Neural cell (in vitro differentiated cells): ENCODE results near the gene CCDC9B. TPM values are rescaled to one million over a fixed set of nuclear protein-coding genes. Genes with fewer than 3 reads are reported as not detected.

Source experiments
- H2AFZ ChIP-seq: fragments of 200-600, 300-800 bp; sonication (generic), shearing (Covaris generic); 2 replicates; pipeline ENCODE4 v1.6.0; 2014; ENCODE audit warnings: low read depth, mild to moderate bottlenecking, antibody characterized with exemption, low read length, moderate library complexity
- H3F3A ChIP-seq: fragments of 200-600 bp; shearing (Covaris generic); 2 replicates; pipeline ENCODE4 v1.6.1; 2016; ENCODE audit warnings: mild to moderate bottlenecking, moderate library complexity, mixed read lengths, antibody characterized with exemption, low read length; ENCODE audit not compliant: insufficient read depth, poor library complexity, severe bottlenecking
- H3K27ac ChIP-seq: fragments of 200-600, 300-800 bp; sonication (generic), shearing (Covaris generic); 2 replicates; pipeline ENCODE4 v1.5.1; 2014; ENCODE audit warnings: mild to moderate bottlenecking, low read length, moderate library complexity
- H3K27me3 ChIP-seq: fragments of 300-800, 200-600 bp; sonication (generic), shearing (Covaris generic); 2 replicates; pipeline ENCODE4 v1.6.0; 2014; ENCODE audit warnings: mild to moderate bottlenecking, low read depth, low read length, moderate library complexity; ENCODE audit not compliant: insufficient read depth
- H3K36me3 ChIP-seq: fragments of 300-800, 200-600 bp; sonication (generic), shearing (Covaris generic); 2 replicates; pipeline ENCODE4 v1.5.1; 2014; ENCODE audit warnings: mild to moderate bottlenecking, antibody characterized with exemption, low read length, moderate library complexity; ENCODE audit not compliant: insufficient read depth
- H3K4me2 ChIP-seq: fragments of 300-800, 200-600 bp; sonication (generic), shearing (Covaris generic); 2 replicates; pipeline ENCODE4 v1.6.0; 2014; ENCODE audit warnings: mild to moderate bottlenecking, low read length
- H3K4me3 ChIP-seq: fragments of 300-800, 200-600 bp; sonication (generic), shearing (Covaris generic); 2 replicates; pipeline ENCODE4 v1.5.1; 2014; ENCODE audit warnings: mild to moderate bottlenecking, low read length, moderate library complexity
- H3K79me2 ChIP-seq: fragments of 200-600 bp; shearing (Covaris generic); replicated peaks from 2 replicates; pipeline ENCODE4 v1.6.0; 2014; ENCODE audit warnings: mild to moderate bottlenecking, low read length, moderate library complexity; ENCODE audit not compliant: insufficient read depth
- H3K9ac ChIP-seq: fragments of 300-800, 200-600 bp; sonication (generic), shearing (Covaris generic); 2 replicates; pipeline ENCODE4 v1.6.1; 2016; ENCODE audit warnings: mild to moderate bottlenecking, low read length, mixed read lengths
- H3K9me2 ChIP-seq: fragments of 200-600 bp; shearing (Covaris generic); 2 replicates; pipeline ENCODE4 v1.6.1; 2016; ENCODE audit warnings: mild to moderate bottlenecking, low read length, mixed read lengths; ENCODE audit not compliant: insufficient read depth
- H3K9me3 ChIP-seq: fragments of 200-600, 300-800 bp; sonication (generic), shearing (Covaris generic); 2 replicates; pipeline ENCODE4 v1.6.1; 2016; ENCODE audit warnings: mild to moderate bottlenecking, mixed run types, low read length, moderate library complexity, mixed read lengths
- H4K20me1 ChIP-seq: fragments of 200-600 bp; shearing (Covaris generic); 2 replicates; pipeline ENCODE4 v1.6.1; 2016; ENCODE audit warnings: mild to moderate bottlenecking, mixed run types; ENCODE audit not compliant: insufficient read depth
- CTCF ChIP-seq: fragments of 450-650 bp; IDR thresholded peaks from 2 replicates; pipeline ENCODE4 v1.5.1; 2014; ENCODE audit warnings: antibody characterized with exemption, mild to moderate bottlenecking, moderate library complexity; ENCODE audit not compliant: poor library complexity, severe bottlenecking
- EP300 ChIP-seq: fragments of 450-650 bp; conservative IDR thresholded peaks from 2 replicates; pipeline ENCODE4 v1.6.1; 2014; ENCODE audit warnings: antibody characterized with exemption, mild to moderate bottlenecking, moderate library complexity; ENCODE audit not compliant: poor library complexity, severe bottlenecking
- EZH2 ChIP-seq: fragments of 200-600, 300-800 bp; shearing (Covaris generic), sonication (generic); IDR thresholded peaks from 2 replicates; pipeline ENCODE4 v1.6.1; 2014; ENCODE audit warnings: antibody characterized with exemption, low read length, borderline replicate concordance, mild to moderate bottlenecking; ENCODE audit not compliant: insufficient read depth, poor library complexity, severe bottlenecking
- MXI1 ChIP-seq: fragments of 450-650 bp; conservative IDR thresholded peaks from 2 replicates; pipeline ENCODE4 v1.6.1; 2014; ENCODE audit warnings: antibody characterized with exemption, mild to moderate bottlenecking; ENCODE audit not compliant: poor library complexity, severe bottlenecking
- POLR2AphosphoS5 ChIP-seq: IDR thresholded peaks from 2 replicates; pipeline ENCODE4 v1.6.1; 2012
- RAD21 ChIP-seq: fragments of 450-650 bp; conservative IDR thresholded peaks from 2 replicates; pipeline ENCODE4 v1.6.1; 2014; ENCODE audit warnings: antibody characterized with exemption, mild to moderate bottlenecking, moderate library complexity
- REST ChIP-seq: IDR thresholded peaks from 2 replicates; pipeline ENCODE4 v1.6.1; 2012; ENCODE audit warnings: borderline replicate concordance
- SMC3 ChIP-seq: fragments of 450-650 bp; conservative IDR thresholded peaks from 2 replicates; pipeline ENCODE4 v1.6.1; 2014; ENCODE audit warnings: antibody characterized with exemption, mild to moderate bottlenecking, moderate library complexity; ENCODE audit not compliant: poor library complexity
- TAF1 ChIP-seq: IDR thresholded peaks from 2 replicates; pipeline ENCODE4 v1.6.1; 2012; ENCODE audit warnings: low read depth
- polyA plus RNA-seq: library from polyadenylated mRNA; depleted of rRNA; stranded (reverse); fragments of >200 nt; gene quantifications from 2 replicates; pipeline ENCODE4 v1.2.3, GENCODE V29; 2014

Gene CCDC9B
- polyA plus RNA-seq, 1 donor from 2014 or later, result not detected

GRCh38 chr15:40379374-40379773 lies 38.6 kb upstream of the CCDC9B start:
- Histone ChIP-seq H3K36me3 (no peaks in the 10 kb centered on the region), H3K9me2 (no peaks in the 10 kb centered on the region), H3K4me3 (no peak overlapping the region), H3K27me3 (no peaks in the 10 kb centered on the region), H3K27ac (no peak overlapping the region), H3K9ac (no peak overlapping the region), H3K9me3 (no peaks in the 10 kb centered on the region), H3F3A (no peaks in the 10 kb centered on the region), H2AFZ (no peak overlapping the region), H3K4me2 (no peak overlapping the region), H3K79me2 (peaks cover 11% of the 10 kb centered on the region), H4K20me1 (no peaks in the 10 kb centered on the region)
- no peak for TF ChIP-seq MXI1
- TF ChIP-seq EP300, result no peak
- TF ChIP-seq EZH2, result no peak
- no peak for TF ChIP-seq CTCF
- no peak for TF ChIP-seq SMC3
- TF ChIP-seq TAF1, result no peak
- TF ChIP-seq REST, result no peak
- no peak for TF ChIP-seq RAD21
- TF ChIP-seq POLR2AphosphoS5, result no peak

GRCh38 chr15:40377606-40378005 lies 36.9 kb upstream of the CCDC9B start:
- Histone ChIP-seq H3K9me2 (no peaks in the 10 kb centered on the region), H3K27me3 (no peaks in the 10 kb centered on the region), H3K27ac (no peak overlapping the region), H2AFZ (no peak overlapping the region), H3F3A (no peaks in the 10 kb centered on the region), H3K79me2 (no peaks in the 10 kb centered on the region), H3K4me3 (no peak overlapping the region), H3K4me2 (no peak overlapping the region), H3K9me3 (no peaks in the 10 kb centered on the region), H4K20me1 (no peaks in the 10 kb centered on the region), H3K9ac (no peak overlapping the region), H3K36me3 (no peaks in the 10 kb centered on the region)
- no peak for TF ChIP-seq CTCF
- no peak for TF ChIP-seq MXI1
